H9 (cell line): Measurements from ENCODE around the gene TSR1. TPM values are rescaled to one million over a fixed set of nuclear protein-coding genes. Genes with fewer than 3 reads are reported as not detected.

Experiments
- DNase-seq: peaks from one replicate; pipeline ENCODE4 v3.0.0-alpha.2; 2017
- H2AFZ ChIP-seq: one replicate; pipeline ENCODE4 v1.6.1; 2013; ENCODE audit warnings: mild to moderate bottlenecking, low read length, control low read depth, moderate library complexity
- H2AK5ac ChIP-seq: 2 replicates; pipeline ENCODE4 v1.6.1; 2013; ENCODE audit warnings: low read length, control low read depth, mixed read lengths; ENCODE audit not compliant: insufficient read length
- H2BK120ac ChIP-seq: one replicate; pipeline ENCODE4 v1.6.1; 2013; ENCODE audit warnings: low read depth, mild to moderate bottlenecking, low read length, control low read depth, inconsistent platforms; ENCODE audit not compliant: poor library complexity, severe bottlenecking
- H2BK12ac ChIP-seq: 2 replicates; pipeline ENCODE4 v1.6.1; 2013; ENCODE audit warnings: low read length, control low read depth, mixed read lengths, low read depth; ENCODE audit not compliant: insufficient read length
- H2BK15ac ChIP-seq: 2 replicates; pipeline ENCODE4 v1.6.1; 2013; ENCODE audit warnings: low read depth, low read length, control low read depth
- H2BK20ac ChIP-seq: one replicate; pipeline ENCODE4 v1.6.1; 2013; ENCODE audit warnings: low read depth, mild to moderate bottlenecking, low read length, control low read depth, inconsistent platforms; ENCODE audit not compliant: poor library complexity, severe bottlenecking
- H2BK5ac ChIP-seq: 2 replicates; pipeline ENCODE4 v1.6.1; 2013; ENCODE audit warnings: low read length, control low read depth, mixed read lengths; ENCODE audit not compliant: insufficient read length
- H3K14ac ChIP-seq: 2 replicates; pipeline ENCODE4 v1.6.1; 2013; ENCODE audit warnings: low read length, control low read depth; ENCODE audit not compliant: insufficient read depth
- H3K18ac ChIP-seq: 2 replicates; pipeline ENCODE4 v1.6.1; 2013; ENCODE audit warnings: low read depth, mild to moderate bottlenecking, mixed read lengths, low read length, control low read depth; ENCODE audit not compliant: insufficient read length
- H3K23ac ChIP-seq: 2 replicates; pipeline ENCODE4 v1.6.1; 2013; ENCODE audit warnings: low read length, control low read depth, mixed read lengths, low read depth; ENCODE audit not compliant: insufficient read length
- H3K23me2 ChIP-seq: 2 replicates; pipeline ENCODE4 v1.6.1; 2013; ENCODE audit warnings: low read depth, mild to moderate bottlenecking, mixed read lengths, low read length, control low read depth; ENCODE audit not compliant: insufficient read length, poor library complexity, severe bottlenecking
- H3K27ac ChIP-seq: 2 replicates; pipeline ENCODE4 v1.5.1; 2013; ENCODE audit warnings: low read length, control low read depth, mixed read lengths, low read depth; ENCODE audit not compliant: insufficient read length
- H3K27me3 ChIP-seq: 2 replicates; pipeline ENCODE4 v1.6.1; 2013; ENCODE audit warnings: low read length, control low read depth, inconsistent platforms; ENCODE audit not compliant: insufficient read depth
- H3K4ac ChIP-seq: 2 replicates; pipeline ENCODE4 v1.6.1; 2013; ENCODE audit warnings: low read depth, mild to moderate bottlenecking, control low read depth, inconsistent platforms, low read length, moderate library complexity
- H3K4me1 ChIP-seq: 2 replicates; pipeline ENCODE4 v1.6.1; 2013; ENCODE audit warnings: low read length, control low read depth, inconsistent platforms; ENCODE audit not compliant: insufficient read depth
- H3K4me2 ChIP-seq: 2 replicates; pipeline ENCODE4 v1.6.1; 2013; ENCODE audit warnings: low read length, control low read depth, mixed read lengths; ENCODE audit not compliant: insufficient read length, insufficient read depth
- H3K56ac ChIP-seq: 2 replicates; pipeline ENCODE4 v1.6.1; 2013; ENCODE audit warnings: low read depth, mild to moderate bottlenecking, mixed read lengths, low read length, control low read depth; ENCODE audit not compliant: insufficient read length
- H3K79me1 ChIP-seq: 2 replicates; pipeline ENCODE4 v1.6.1; 2013; ENCODE audit warnings: low read depth, mild to moderate bottlenecking, moderate library complexity, low read length, control low read depth, inconsistent platforms; ENCODE audit not compliant: insufficient read depth, poor library complexity, severe bottlenecking
- H3K79me2 ChIP-seq: 2 replicates; pipeline ENCODE4 v1.6.1; 2013; ENCODE audit warnings: low read length, control low read depth, inconsistent platforms; ENCODE audit not compliant: insufficient read depth
- H3K9ac ChIP-seq: 2 replicates; pipeline ENCODE4 v1.6.1; 2013; ENCODE audit warnings: low read length, control low read depth, mixed read lengths; ENCODE audit not compliant: insufficient read length; ENCODE audit errors: extremely low read depth
- H3K9me3 ChIP-seq: one replicate; pipeline ENCODE4 v1.6.1; 2013; ENCODE audit warnings: low read depth, low read length, inconsistent platforms; ENCODE audit not compliant: control insufficient read depth
- H3T11ph ChIP-seq: one replicate; pipeline ENCODE4 v1.6.1; 2013; ENCODE audit warnings: mild to moderate bottlenecking, low read length, control low read depth, inconsistent platforms
- H4K20me1 ChIP-seq: one replicate; pipeline ENCODE4 v1.6.1; 2013; ENCODE audit not compliant: control insufficient read depth, insufficient read length, insufficient read depth
- H4K5ac ChIP-seq: 2 replicates; pipeline ENCODE4 v1.6.1; 2013; ENCODE audit warnings: low read depth, mild to moderate bottlenecking, mixed read lengths, low read length, control low read depth; ENCODE audit not compliant: insufficient read length
- H4K8ac ChIP-seq: replicated peaks from 2 replicates; pipeline ENCODE4 v1.6.1; 2013; ENCODE audit warnings: low read length, control low read depth, mixed read lengths, low read depth; ENCODE audit not compliant: insufficient read length
- H4K91ac ChIP-seq: 2 replicates; pipeline ENCODE4 v1.6.1; 2013; ENCODE audit warnings: low read depth, mild to moderate bottlenecking, moderate library complexity, mixed read lengths, low read length, control low read depth; ENCODE audit not compliant: insufficient read length
- H3K27ac Mint-ChIP-seq, 3 experiments: 2 replicates in 2 of 3; 3 replicates in 1 of 3; pipeline ENCODE4 v1.8.0; 2020 to 2021; ENCODE audit warnings: mixed read lengths in 3 of 3, mild to moderate bottlenecking in 1 of 3, moderate library complexity in 1 of 3
- H3K27me3 Mint-ChIP-seq: 2 replicates; pipeline ENCODE4 v1.8.0; 2021; ENCODE audit warnings: low read depth, mild to moderate bottlenecking, moderate library complexity, mixed read lengths
- H3K36me3 Mint-ChIP-seq, 3 experiments: 2 replicates in 2 of 3; 3 replicates in 1 of 3; pipeline ENCODE4 v1.8.0; 2020 to 2021; ENCODE audit warnings: low read depth in 3 of 3, mixed read lengths in 3 of 3; ENCODE audit not compliant: insufficient read depth in 1 of 3
- H3K4me1 Mint-ChIP-seq, 2 experiments: 2 replicates each; pipeline ENCODE4 v1.8.0; 2020; ENCODE audit warnings: mixed read lengths in 2 of 2
- H3K4me3 Mint-ChIP-seq, 2 experiments: 2 replicates in 1 of 2; 3 replicates in 1 of 2; pipeline ENCODE4 v1.8.0; 2020 to 2021; ENCODE audit warnings: mild to moderate bottlenecking in 2 of 2, mixed read lengths in 2 of 2, moderate library complexity in 1 of 2
- H3K9me3 Mint-ChIP-seq, 2 experiments: 2 replicates in 1 of 2; 3 replicates in 1 of 2; pipeline ENCODE4 v1.8.0; 2020; ENCODE audit warnings: mild to moderate bottlenecking in 2 of 2, mixed read lengths in 2 of 2, moderate library complexity in 1 of 2
- WGBS: extraction: QIAGEN DNeasy Blood & Tissue Kit; methylation state at CpG from one replicate; pipeline ENCODE4 v1.1.7; 2013; ENCODE audit warnings: missing lambda C conversion rate, low lambda C conversion rate, mixed read lengths; ENCODE audit not compliant: insufficient read length; ENCODE audit errors: extremely low coverage; 5-methylcytosine and 5-hydroxymethylcytosine counted together
- total RNA-seq: library from RNA; stranded (reverse); gene quantifications from 2 replicates; pipeline ENCODE4 v1.2.1, GENCODE V29; 2021
- TF ChIP-seq, protein P1 (sequence below): fragments of 200-600 bp; sonication (generic); conservative IDR thresholded peaks from 3 replicates; pipeline ENCODE4 v1.8.0; 2021; ENCODE audit warnings: antibody characterized with exemption, mild to moderate bottlenecking

TSR1 gene
- total RNA-seq, 1 experiment from 2014 or later = 81.1 TPM

DNA sequence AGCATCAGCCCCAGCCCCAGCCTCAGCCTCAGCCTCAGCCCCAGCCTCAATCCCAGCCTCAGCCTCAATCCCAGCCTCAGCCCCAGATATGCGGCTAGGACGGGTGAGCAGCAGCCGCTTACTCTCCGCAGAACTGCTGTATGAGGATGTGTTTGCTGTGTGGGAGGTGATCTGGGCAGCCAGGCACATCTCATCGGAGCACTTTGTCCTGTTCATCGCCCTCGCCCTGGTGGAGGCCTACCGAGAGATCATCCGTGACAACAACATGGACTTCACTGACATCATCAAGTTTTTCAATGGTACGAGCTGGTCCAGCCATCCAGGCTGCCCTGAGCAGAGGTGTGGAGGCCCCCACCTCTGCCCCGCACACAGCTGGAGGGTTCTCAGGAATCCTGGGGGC, 42.6 kb upstream of the TSR1 start:
- H3K27me3 ChIP-seq = no peaks in the 10 kb centered on the region
- H3K23me2 ChIP-seq = no peaks in the 10 kb centered on the region
- H3K79me1 ChIP-seq = no peaks in the 10 kb centered on the region
- H3K18ac ChIP-seq = no peak overlapping the region
- no peak overlapping the region for H3K4me3 Mint-ChIP-seq
- no peak overlapping the region for H2AFZ ChIP-seq
- H2BK12ac ChIP-seq = no peak overlapping the region
- no peaks in the 10 kb centered on the region for H4K20me1 ChIP-seq
- no peaks in the 10 kb centered on the region for H3K4me1 ChIP-seq
- H3K4me2 ChIP-seq = no peak overlapping the region
- no peak overlapping the region for H3K23ac ChIP-seq
- peaks cover 3 to 33% (median 18%) of the 10 kb centered on the region in 3 experiments; a peak in 6 of 7 replicates for H3K36me3 Mint-ChIP-seq
- TF ChIP-seq, protein P1, sequence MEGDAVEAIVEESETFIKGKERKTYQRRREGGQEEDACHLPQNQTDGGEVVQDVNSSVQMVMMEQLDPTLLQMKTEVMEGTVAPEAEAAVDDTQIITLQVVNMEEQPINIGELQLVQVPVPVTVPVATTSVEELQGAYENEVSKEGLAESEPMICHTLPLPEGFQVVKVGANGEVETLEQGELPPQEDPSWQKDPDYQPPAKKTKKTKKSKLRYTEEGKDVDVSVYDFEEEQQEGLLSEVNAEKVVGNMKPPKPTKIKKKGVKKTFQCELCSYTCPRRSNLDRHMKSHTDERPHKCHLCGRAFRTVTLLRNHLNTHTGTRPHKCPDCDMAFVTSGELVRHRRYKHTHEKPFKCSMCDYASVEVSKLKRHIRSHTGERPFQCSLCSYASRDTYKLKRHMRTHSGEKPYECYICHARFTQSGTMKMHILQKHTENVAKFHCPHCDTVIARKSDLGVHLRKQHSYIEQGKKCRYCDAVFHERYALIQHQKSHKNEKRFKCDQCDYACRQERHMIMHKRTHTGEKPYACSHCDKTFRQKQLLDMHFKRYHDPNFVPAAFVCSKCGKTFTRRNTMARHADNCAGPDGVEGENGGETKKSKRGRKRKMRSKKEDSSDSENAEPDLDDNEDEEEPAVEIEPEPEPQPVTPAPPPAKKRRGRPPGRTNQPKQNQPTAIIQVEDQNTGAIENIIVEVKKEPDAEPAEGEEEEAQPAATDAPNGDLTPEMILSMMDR = no peak
- WGBS = no CpG with 5 or more reads among the region's 11 CpGs
- H3K4me1 Mint-ChIP-seq = peaks cover 3 to 9% of the 10 kb centered on the region in 2 experiments; a peak in 2 of 4 replicates
- no peak overlapping the region; a peak in 1 of 7 replicates for H3K27ac Mint-ChIP-seq
- no peak overlapping the region for H2BK15ac ChIP-seq
- H3K9ac ChIP-seq = no peak overlapping the region
- no peaks in the 10 kb centered on the region for H3K9me3 ChIP-seq
- no peak overlapping the region for H2BK5ac ChIP-seq
- no peaks in the 10 kb centered on the region for H3K9me3 Mint-ChIP-seq
- no peak overlapping the region for H4K5ac ChIP-seq
- H3T11ph ChIP-seq = no peak overlapping the region
- no peak overlapping the region for H3K27ac ChIP-seq
- no peak for DNase-seq
- no peak overlapping the region for H3K56ac ChIP-seq
- H3K79me2 ChIP-seq = no peaks in the 10 kb centered on the region
- H2BK120ac ChIP-seq = no peak overlapping the region
- H4K8ac ChIP-seq = no peak overlapping the region
- H3K14ac ChIP-seq = no peak overlapping the region
- no peak overlapping the region for H2BK20ac ChIP-seq
- no peak overlapping the region for H2AK5ac ChIP-seq
- H3K4ac ChIP-seq = no peak overlapping the region
- no peaks in the 10 kb centered on the region for H3K27me3 Mint-ChIP-seq
- H4K91ac ChIP-seq = no peak overlapping the region
